GM12865 (cell line): ENCODE results near the gene NSG1.
"Not testable (repeated sequence)": the region's sequence is repeated elsewhere in the genome, so short reads cannot be mapped to it uniquely, and the experiment has no call there.

Experiments used
- DNase-seq: peaks from one replicate; pipeline ENCODE4 v3.0.0; 2010; ENCODE audit warnings: low read depth
- H3K4me3 ChIP-seq: 2 replicates; pipeline ENCODE4 v1.5.1; 2011; ENCODE audit warnings: mild to moderate bottlenecking, low read depth, low read length, control low read depth
- TF ChIP-seq, protein P1 (sequence below): IDR thresholded peaks from 2 replicates; pipeline ENCODE4 v1.5.1; 2011; ENCODE audit warnings: low read length, control low read depth, low read depth, inconsistent platforms; ENCODE audit not compliant: insufficient read depth; ENCODE audit errors: missing control alignments

NSG1 gene

DNA sequence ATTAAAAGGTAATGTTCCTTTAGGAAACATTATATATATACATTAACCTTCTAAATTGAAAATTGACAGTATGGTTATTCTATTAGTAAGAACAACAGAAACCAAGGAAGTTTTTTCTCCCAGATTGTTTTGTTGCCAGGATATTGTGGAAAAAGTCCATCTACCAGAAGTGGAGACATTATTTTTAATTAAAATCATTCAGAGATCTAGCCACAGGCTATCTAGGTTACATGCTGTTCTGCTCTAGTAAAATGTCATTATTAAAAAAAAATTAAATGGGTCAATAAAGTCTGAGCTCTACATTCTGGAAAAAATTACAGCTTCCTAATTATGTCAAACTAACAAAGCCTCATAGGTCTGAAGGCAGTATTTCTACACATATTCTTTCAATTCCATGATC lies 74.3 kb downstream of the NSG1 start:
- DNase-seq = no peak
- TF ChIP-seq, protein P1, sequence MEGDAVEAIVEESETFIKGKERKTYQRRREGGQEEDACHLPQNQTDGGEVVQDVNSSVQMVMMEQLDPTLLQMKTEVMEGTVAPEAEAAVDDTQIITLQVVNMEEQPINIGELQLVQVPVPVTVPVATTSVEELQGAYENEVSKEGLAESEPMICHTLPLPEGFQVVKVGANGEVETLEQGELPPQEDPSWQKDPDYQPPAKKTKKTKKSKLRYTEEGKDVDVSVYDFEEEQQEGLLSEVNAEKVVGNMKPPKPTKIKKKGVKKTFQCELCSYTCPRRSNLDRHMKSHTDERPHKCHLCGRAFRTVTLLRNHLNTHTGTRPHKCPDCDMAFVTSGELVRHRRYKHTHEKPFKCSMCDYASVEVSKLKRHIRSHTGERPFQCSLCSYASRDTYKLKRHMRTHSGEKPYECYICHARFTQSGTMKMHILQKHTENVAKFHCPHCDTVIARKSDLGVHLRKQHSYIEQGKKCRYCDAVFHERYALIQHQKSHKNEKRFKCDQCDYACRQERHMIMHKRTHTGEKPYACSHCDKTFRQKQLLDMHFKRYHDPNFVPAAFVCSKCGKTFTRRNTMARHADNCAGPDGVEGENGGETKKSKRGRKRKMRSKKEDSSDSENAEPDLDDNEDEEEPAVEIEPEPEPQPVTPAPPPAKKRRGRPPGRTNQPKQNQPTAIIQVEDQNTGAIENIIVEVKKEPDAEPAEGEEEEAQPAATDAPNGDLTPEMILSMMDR = no peak
- no peak overlapping the region for H3K4me3 ChIP-seq

DNA sequence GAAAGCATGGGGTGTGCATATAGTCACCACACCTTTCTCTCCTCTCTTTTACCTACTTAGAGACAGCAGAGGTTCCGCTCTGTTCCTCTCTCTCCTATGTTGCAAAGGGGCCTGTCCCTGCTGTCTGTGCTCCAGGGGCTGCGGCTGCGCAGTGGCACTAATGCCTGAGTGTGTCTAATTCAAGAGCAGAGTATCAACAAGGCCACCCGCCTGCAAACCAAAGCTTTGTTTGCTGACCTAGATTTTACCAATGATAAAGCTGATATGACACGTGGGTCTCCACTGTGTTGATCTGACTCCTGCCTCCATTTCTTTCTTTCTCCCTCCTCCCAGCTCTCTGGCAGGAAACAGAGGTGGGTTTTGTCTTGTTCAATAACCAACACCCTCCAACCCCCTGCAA lies 74.9 kb downstream of the NSG1 start:
- no peak overlapping the region for H3K4me3 ChIP-seq
- DNase-seq = no peak
- TF ChIP-seq, protein P1 = no peak

DNA sequence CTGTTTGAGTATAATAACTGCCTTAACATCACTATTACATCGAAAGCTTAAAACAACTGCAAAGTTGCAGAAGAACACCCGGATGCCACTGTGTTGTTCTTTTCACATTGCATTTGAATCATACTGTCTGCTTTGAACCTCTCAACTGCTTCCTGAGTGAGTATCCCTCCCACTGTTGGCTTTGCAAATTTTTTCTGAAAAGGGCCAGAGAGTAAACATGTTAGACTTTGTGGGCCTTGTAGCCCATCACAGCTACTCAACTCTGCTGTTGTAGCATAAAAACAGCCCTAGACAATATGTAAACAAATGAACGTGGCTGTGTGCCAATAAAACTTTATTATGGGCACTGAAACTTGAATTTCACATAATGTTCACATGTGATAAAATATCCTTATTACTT lies 76.1 kb downstream of the NSG1 start:
- DNase-seq = no peak
- TF ChIP-seq, protein P1 = no peak
- H3K4me3 ChIP-seq = no peak overlapping the region

DNA sequence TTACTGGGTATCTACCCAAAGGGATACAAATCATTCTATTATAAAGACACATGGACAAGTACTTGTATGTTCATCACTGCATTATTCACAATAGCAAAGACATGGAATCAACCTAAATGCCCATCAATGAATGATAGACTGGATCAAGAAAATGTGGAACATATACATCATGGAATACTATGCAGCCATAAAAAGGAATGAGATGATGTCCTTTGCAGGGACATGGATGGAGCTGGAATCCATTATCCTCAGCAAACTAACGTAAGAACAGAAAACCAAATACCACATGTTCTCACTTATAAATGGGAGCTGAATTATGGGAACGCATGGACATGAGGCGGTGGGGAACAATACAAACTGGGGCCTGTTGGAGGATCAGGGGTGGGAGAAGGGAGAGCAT lies 78.3 kb downstream of the NSG1 start:
- not testable (repeated sequence) for DNase-seq, H3K4me3 ChIP-seq
